Measurements from ENCODE around the gene ZDHHC14.

ZDHHC14 gene

GRCh38 chr6:157597461-157598312, 216.7 kb downstream of the ZDHHC14 start:
- TF ChIP-seq, protein P1, sequence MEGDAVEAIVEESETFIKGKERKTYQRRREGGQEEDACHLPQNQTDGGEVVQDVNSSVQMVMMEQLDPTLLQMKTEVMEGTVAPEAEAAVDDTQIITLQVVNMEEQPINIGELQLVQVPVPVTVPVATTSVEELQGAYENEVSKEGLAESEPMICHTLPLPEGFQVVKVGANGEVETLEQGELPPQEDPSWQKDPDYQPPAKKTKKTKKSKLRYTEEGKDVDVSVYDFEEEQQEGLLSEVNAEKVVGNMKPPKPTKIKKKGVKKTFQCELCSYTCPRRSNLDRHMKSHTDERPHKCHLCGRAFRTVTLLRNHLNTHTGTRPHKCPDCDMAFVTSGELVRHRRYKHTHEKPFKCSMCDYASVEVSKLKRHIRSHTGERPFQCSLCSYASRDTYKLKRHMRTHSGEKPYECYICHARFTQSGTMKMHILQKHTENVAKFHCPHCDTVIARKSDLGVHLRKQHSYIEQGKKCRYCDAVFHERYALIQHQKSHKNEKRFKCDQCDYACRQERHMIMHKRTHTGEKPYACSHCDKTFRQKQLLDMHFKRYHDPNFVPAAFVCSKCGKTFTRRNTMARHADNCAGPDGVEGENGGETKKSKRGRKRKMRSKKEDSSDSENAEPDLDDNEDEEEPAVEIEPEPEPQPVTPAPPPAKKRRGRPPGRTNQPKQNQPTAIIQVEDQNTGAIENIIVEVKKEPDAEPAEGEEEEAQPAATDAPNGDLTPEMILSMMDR (IDR thresholded peaks at IDR 0.05; ENCODE audit: control insufficient read depth, insufficient read depth, low read depth, low read length, missing control alignments): peak; percentile 67
- no peak overlapping the region for H3K4me3 ChIP-seq (ENCODE audit: control insufficient read depth, low read depth, low read length)
- DNase-seq (ENCODE audit: low read depth): no peak

GRCh38 chr6:157599191-157599590, 218.2 kb downstream of the ZDHHC14 start:
- H3K4me3 ChIP-seq (ENCODE audit: control insufficient read depth, low read depth, low read length): no peak overlapping the region
- TF ChIP-seq, protein P1 (IDR thresholded peaks at IDR 0.05; ENCODE audit: control insufficient read depth, insufficient read depth, low read depth, low read length, missing control alignments): no peak
- DNase-seq (ENCODE audit: low read depth): no peak

- TF ChIP-seq, protein P1 (IDR thresholded peaks at IDR 0.05; ENCODE audit: control insufficient read depth, insufficient read depth, low read depth, low read length, missing control alignments): no peak
- no peak for DNase-seq (ENCODE audit: low read depth)
- no peak overlapping the region for H3K4me3 ChIP-seq (ENCODE audit: control insufficient read depth, low read depth, low read length)
Observed at GRCh38 chr6:157600807-157601206, 219.8 kb downstream of the ZDHHC14 start.

DNA sequence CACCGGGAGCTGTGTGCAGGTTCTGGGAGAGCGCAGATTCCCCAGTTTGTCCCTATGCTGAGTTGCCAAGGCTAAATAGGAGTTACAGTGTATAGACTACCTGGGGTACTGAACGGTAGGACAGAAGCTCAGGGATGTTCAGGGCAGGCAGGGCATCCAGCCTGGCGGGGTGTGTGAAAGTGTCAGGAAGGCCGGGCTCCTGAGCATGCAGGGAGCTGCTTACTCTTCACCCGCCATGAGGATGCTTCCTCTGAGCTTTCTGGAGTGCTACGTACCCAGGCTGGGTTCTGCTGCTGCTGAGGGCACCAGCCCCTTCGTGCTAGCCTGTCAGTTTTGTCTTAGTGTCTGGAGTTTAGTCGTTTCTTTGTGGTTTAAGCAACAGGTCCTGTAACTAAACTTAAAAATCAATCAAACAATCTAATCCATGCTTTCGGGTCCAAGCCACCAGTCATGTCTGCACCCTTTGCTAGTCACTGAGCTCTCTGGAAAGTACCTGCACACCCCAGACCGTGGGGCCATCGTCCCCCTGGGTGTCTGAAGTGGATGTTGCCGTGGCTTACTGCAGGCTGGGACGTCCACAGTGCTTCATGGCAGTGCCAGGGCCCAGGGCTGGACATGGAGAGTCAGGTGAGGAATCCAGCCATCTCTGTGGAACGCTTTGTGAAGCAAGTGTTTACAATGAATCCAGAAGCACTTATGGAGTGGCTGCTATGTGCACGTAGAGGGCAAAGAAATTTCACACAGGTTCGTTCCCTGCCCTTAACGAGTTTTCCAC, 221.7 kb downstream of the ZDHHC14 start:
- DNase-seq (ENCODE audit: low read depth): no peak
- no peak overlapping the region for H3K4me3 ChIP-seq (ENCODE audit: control insufficient read depth, low read depth, low read length)
- TF ChIP-seq, protein P1 (IDR thresholded peaks at IDR 0.05; ENCODE audit: control insufficient read depth, insufficient read depth, low read depth, low read length, missing control alignments): no peak

- TF ChIP-seq, protein P1 (IDR thresholded peaks at IDR 0.05; ENCODE audit: control insufficient read depth, insufficient read depth, low read depth, low read length, missing control alignments): no peak
- no peak for DNase-seq (ENCODE audit: low read depth)
Observed at GRCh38 chr6:157603314-157603940, 222.4 kb downstream of the ZDHHC14 start.

DNA sequence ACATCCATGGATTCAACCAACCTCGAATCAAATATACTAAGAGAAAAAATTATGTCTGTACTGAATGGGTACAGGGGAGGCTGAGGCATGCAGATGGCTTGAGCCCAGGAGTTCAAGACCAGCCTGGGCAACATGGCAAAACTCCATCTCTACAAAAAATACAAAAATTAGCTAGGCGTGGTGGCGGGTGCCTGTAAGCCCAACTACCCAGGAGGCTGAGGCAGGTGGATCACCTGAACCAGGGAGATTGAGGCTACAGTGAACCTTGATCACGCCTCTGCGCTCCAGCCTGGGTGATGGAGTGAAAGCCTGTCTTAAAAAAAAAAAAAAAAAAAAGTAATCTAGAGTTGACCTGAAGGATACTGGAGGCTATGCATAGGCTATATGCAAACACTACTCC, 223.0 kb downstream of the ZDHHC14 start:
- H3K4me3 ChIP-seq (ENCODE audit: control insufficient read depth, low read depth, low read length): no peak overlapping the region
- TF ChIP-seq, protein P1 (IDR thresholded peaks at IDR 0.05; ENCODE audit: control insufficient read depth, insufficient read depth, low read depth, low read length, missing control alignments): no peak
- DNase-seq (ENCODE audit: low read depth): no peak

More at GRCh38 chr6:157603314-157603940, 222.4 kb downstream of the ZDHHC14 start:
- no peak overlapping the region for H3K4me3 ChIP-seq (ENCODE audit: control insufficient read depth, low read depth, low read length)
